ENCODE measurements around the gene MGST3.
"Not testable (repeated sequence)": the region's sequence is repeated elsewhere in the genome, so short reads cannot be mapped to it uniquely, and the experiment has no call there.

GRCh38 chr1:165701922-165702321, 70.9 kb downstream of the MGST3 start:
- TF ChIP-seq CTCF (IDR thresholded peaks at IDR 0.05); TAF1 (IDR thresholded peaks at IDR 0.05; ENCODE audit: borderline replicate concordance, low read depth, low read length); CHD2 (IDR thresholded peaks at IDR 0.05; ENCODE audit: low read length, partially characterized antibody); EZH2phosphoT487 (IDR thresholded peaks at IDR 0.05; ENCODE audit: borderline replicate concordance, low read depth); NRF1 (IDR thresholded peaks at IDR 0.05; ENCODE audit: low read depth, low read length); EP300 (IDR thresholded peaks at IDR 0.05; ENCODE audit: borderline replicate concordance in 1 of 2, low read depth in 1 of 2, low read length in 1 of 2); SIN3A (IDR thresholded peaks at IDR 0.05; ENCODE audit: borderline replicate concordance, low read depth, low read length); MXI1 (IDR thresholded peaks at IDR 0.05; ENCODE audit: low read depth, low read length); REST (IDR thresholded peaks at IDR 0.05; ENCODE audit: low read depth, low read length); RCOR1 (IDR thresholded peaks at IDR 0.05; ENCODE audit: low read length); GABPA (IDR thresholded peaks at IDR 0.05; ENCODE audit: low read depth): not testable (repeated sequence)
- TF ChIP-seq, protein P1, sequence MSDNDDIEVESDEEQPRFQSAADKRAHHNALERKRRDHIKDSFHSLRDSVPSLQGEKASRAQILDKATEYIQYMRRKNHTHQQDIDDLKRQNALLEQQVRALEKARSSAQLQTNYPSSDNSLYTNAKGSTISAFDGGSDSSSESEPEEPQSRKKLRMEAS (IDR thresholded peaks at IDR 0.05; ENCODE audit: low read depth) = not testable (repeated sequence)
